ENCODE results near the gene KIAA0513.

Gene KIAA0513

GRCh38 chr16:84999200-84999599, 28.4 kb upstream of the KIAA0513 start:
- H3K27ac ChIP-seq, result peak overlapping the region; percentile 64
- TF ChIP-seq CTCF (conservative IDR thresholded peaks at IDR 0.05) (no peak), ZFX (IDR thresholded peaks at IDR 0.05) (no peak)

- no peak for TF ChIP-seq CTCF (conservative IDR thresholded peaks at IDR 0.05)
- no peak for TF ChIP-seq ZFX (IDR thresholded peaks at IDR 0.05)
- H3K27ac ChIP-seq, result peak overlapping the region; percentile 72
Measured at GRCh38 chr16:84999857-85000480, 27.6 kb upstream of the KIAA0513 start.

GRCh38 chr16:85002099-85002541, 25.5 kb upstream of the KIAA0513 start:
- no peak for TF ChIP-seq ZFX (IDR thresholded peaks at IDR 0.05)
- no peak for TF ChIP-seq CTCF (conservative IDR thresholded peaks at IDR 0.05)
- no peak overlapping the region for H3K27ac ChIP-seq

- TF ChIP-seq ZFX (IDR thresholded peaks at IDR 0.05), result no peak
- no peak for TF ChIP-seq CTCF (conservative IDR thresholded peaks at IDR 0.05)
- no peak overlapping the region for H3K27ac ChIP-seq
Measured at GRCh38 chr16:85002608-85003007, 25.0 kb upstream of the KIAA0513 start.

- H3K27ac ChIP-seq, result no peak overlapping the region
- no peak for TF ChIP-seq ZFX (IDR thresholded peaks at IDR 0.05)
- no peak for TF ChIP-seq CTCF (conservative IDR thresholded peaks at IDR 0.05)
Measured at GRCh38 chr16:85003076-85003475, 24.5 kb upstream of the KIAA0513 start.

GRCh38 chr16:85003725-85004586, 23.6 kb upstream of the KIAA0513 start:
- no peak overlapping the region for H3K27ac ChIP-seq
- TF ChIP-seq ZFX (IDR thresholded peaks at IDR 0.05) (no peak), CTCF (conservative IDR thresholded peaks at IDR 0.05) (no peak)

- TF ChIP-seq CTCF (conservative IDR thresholded peaks at IDR 0.05), result no peak
- no peak for TF ChIP-seq ZFX (IDR thresholded peaks at IDR 0.05)
- no peak overlapping the region for H3K27ac ChIP-seq
Measured at GRCh38 chr16:85004587-85005205, 22.9 kb upstream of the KIAA0513 start.
